Mesodermal cell (in vitro differentiated cells): Measurements from ENCODE around the gene SVBP.

Experiments used
- H3K27ac ChIP-seq: 2 replicates; pipeline ENCODE4 v1.7.0; 2013; ENCODE audit warnings: mild to moderate bottlenecking, low read depth, low read length, moderate library complexity; ENCODE audit not compliant: severe bottlenecking
- H3K36me3 ChIP-seq: 2 replicates; pipeline ENCODE4 v1.7.1; 2013; ENCODE audit warnings: mild to moderate bottlenecking, low read length, moderate library complexity; ENCODE audit not compliant: control insufficient read depth, insufficient read depth
- H3K4me1 ChIP-seq: one replicate; pipeline ENCODE4 v1.7.1; 2013; ENCODE audit warnings: mild to moderate bottlenecking, low read length; ENCODE audit not compliant: insufficient read depth, control insufficient read depth, poor library complexity, severe bottlenecking
- H3K4me3 ChIP-seq: 2 replicates; pipeline ENCODE4 v1.7.0; 2013; ENCODE audit warnings: low read length, control low read depth, mild to moderate bottlenecking; ENCODE audit not compliant: insufficient read depth, poor library complexity, severe bottlenecking; ENCODE audit errors: extremely low read depth
- H3K9me3 ChIP-seq: 2 replicates; pipeline ENCODE4 v1.7.1; 2013; ENCODE audit warnings: mild to moderate bottlenecking, low read length, moderate library complexity; ENCODE audit not compliant: control insufficient read depth
- WGBS, 2 experiments: methylation state at CpG; one replicate each; pipeline ENCODE4 v1.1.5; 2013; ENCODE audit warnings: missing lambda C conversion rate in 2 of 2; ENCODE audit not compliant: insufficient coverage in 2 of 2; 5-methylcytosine and 5-hydroxymethylcytosine counted together

Gene SVBP

GRCh38 chr1:42762269-42762668, 54.9 kb downstream of the SVBP start:
- Histone ChIP-seq H3K4me1 (peaks cover 8% of the 10 kb centered on the region), H3K9me3 (no peaks in the 10 kb centered on the region), H3K4me3 (no peak overlapping the region), H3K36me3 (peaks cover 65% of the 10 kb centered on the region), H3K27ac (no peak overlapping the region)
- 93 to 98% methylated on average over 4 to 5 of the region's 5 CpGs for WGBS, 2 experiments

- WGBS, 2 experiments = 90 to 100% methylated on average over 2 of the region's 4 CpGs
- peaks cover 72% of the 10 kb centered on the region for H3K36me3 ChIP-seq
Measured at GRCh38 chr1:42761567-42761966, 55.6 kb downstream of the SVBP start.

GRCh38 chr1:42759114-42759513, 58.1 kb downstream of the SVBP start:
- peaks cover 96% of the 10 kb centered on the region for H3K36me3 ChIP-seq
- peaks cover 5% of the 10 kb centered on the region for H3K4me1 ChIP-seq
- H3K4me3 ChIP-seq = no peak overlapping the region
- no peaks in the 10 kb centered on the region for H3K9me3 ChIP-seq
- no peak overlapping the region for H3K27ac ChIP-seq
- 78 to 92% methylated on average over 5 to 9 of the region's 9 CpGs for WGBS, 2 experiments

More at GRCh38 chr1:42761567-42761966, 55.6 kb downstream of the SVBP start:
- H3K27ac ChIP-seq = no peak overlapping the region
- H3K4me1 ChIP-seq = peaks cover 8% of the 10 kb centered on the region
- no peaks in the 10 kb centered on the region for H3K9me3 ChIP-seq
- H3K4me3 ChIP-seq = no peak overlapping the region

- Histone ChIP-seq H3K36me3 (peaks cover 98% of the 10 kb centered on the region), H3K4me3 (no peak overlapping the region), H3K4me1 (peaks cover 5% of the 10 kb centered on the region), H3K27ac (no peak overlapping the region), H3K9me3 (no peaks in the 10 kb centered on the region)
- 95 to 100% methylated on average over 3 of the region's 3 CpGs for WGBS, 2 experiments
Measured at GRCh38 chr1:42758641-42759040, 58.6 kb downstream of the SVBP start.

- Histone ChIP-seq H3K36me3 (peaks cover 98% of the 10 kb centered on the region), H3K4me3 (no peak overlapping the region), H3K27ac (no peak overlapping the region), H3K9me3 (no peaks in the 10 kb centered on the region), H3K4me1 (peaks cover 5% of the 10 kb centered on the region)
Measured at GRCh38 chr1:42757892-42758275, 59.3 kb downstream of the SVBP start.
